GM19351 (cell line): ENCODE data around the gene PPFIA3.
"Not testable (repeated sequence)": the region's sequence is repeated elsewhere in the genome, so short reads cannot be mapped to it uniquely, and the experiment has no call there.

Experiments used
- ATAC-seq: cut with Tn5 transposase; IDR thresholded peaks from one replicate; pipeline ENCODE4 v1.9.1; 2021; ENCODE audit warnings: mild to moderate bottlenecking, moderate library complexity; ENCODE audit not compliant: unreplicated experiment

Gene PPFIA3

GRCh38 chr19:49119411-49120324 lies at the start of gene PPFIA3:
TSS of gene PPFIA3 (plus strand) at chr19:49119544. CDS start at chr19:49127874, 8,330 bp downstream.
- ATAC-seq = no peak

- no peak for ATAC-seq
These were observed 48.9 kb upstream of the PPFIA3 start for GRCh38 chr19:49070416-49070815.

GRCh38 chr19:49071860-49072547 lies 47.3 kb upstream of the PPFIA3 start:
- no peak for ATAC-seq

GRCh38 chr19:49073514-49074378 lies 45.6 kb upstream of the PPFIA3 start:
- ATAC-seq = no peak

- not testable (repeated sequence) for ATAC-seq
These were observed 44.5 kb upstream of the PPFIA3 start for GRCh38 chr19:49074869-49075268.

- no peak for ATAC-seq
These were observed 39.0 kb upstream of the PPFIA3 start for GRCh38 chr19:49080392-49080791.

- no peak for ATAC-seq
These were observed 38.1 kb upstream of the PPFIA3 start for GRCh38 chr19:49081273-49081672.

GRCh38 chr19:49084206-49085019 lies 34.9 kb upstream of the PPFIA3 start:
- ATAC-seq = no peak

- peak; percentile 85 for ATAC-seq
These were observed 34.1 kb upstream of the PPFIA3 start, which contains the start of gene SNRNP70 for GRCh38 chr19:49085020-49085867. TSS of gene SNRNP70 (plus strand) at chr19:49085451. CDS start at chr19:49086415, 964 bp downstream.

GRCh38 chr19:49085868-49086232 lies 33.5 kb upstream of the PPFIA3 start:
- ATAC-seq = no peak

GRCh38 chr19:49086296-49086695 lies 33.0 kb upstream of the PPFIA3 start:
- no peak for ATAC-seq

- ATAC-seq = no peak
These were observed 27.8 kb upstream of the PPFIA3 start for GRCh38 chr19:49091391-49092038.

GRCh38 chr19:49092686-49093085 lies 26.7 kb upstream of the PPFIA3 start:
- ATAC-seq = no peak

GRCh38 chr19:49094505-49095482 lies 24.6 kb upstream of the PPFIA3 start:
- ATAC-seq = no peak

- no peak for ATAC-seq
These were observed 21.7 kb upstream of the PPFIA3 start for GRCh38 chr19:49097453-49098288.

- ATAC-seq = no peak
These were observed 20.5 kb upstream of the PPFIA3 start for GRCh38 chr19:49098795-49099194.

- no peak for ATAC-seq
These were observed 18.2 kb upstream of the PPFIA3 start for GRCh38 chr19:49101160-49101559.
